DND-41 (cell line): ENCODE data around the gene CLDN19.

Experiments used
- EZH2 ChIP-seq: IDR thresholded peaks from 3 replicates; pipeline ENCODE4 v1.6.1; 2012; ENCODE audit warnings: borderline replicate concordance, low read depth, mild to moderate bottlenecking, moderate library complexity, low read length, inconsistent platforms; ENCODE audit not compliant: severe bottlenecking
- TF ChIP-seq, protein P1 (sequence below): IDR thresholded peaks from 2 replicates; pipeline ENCODE4 v1.5.1; 2012; ENCODE audit warnings: borderline replicate concordance, low read length, moderate library complexity, mild to moderate bottlenecking; ENCODE audit not compliant: poor library complexity, severe bottlenecking; ENCODE audit errors: extremely low read depth

DNA sequence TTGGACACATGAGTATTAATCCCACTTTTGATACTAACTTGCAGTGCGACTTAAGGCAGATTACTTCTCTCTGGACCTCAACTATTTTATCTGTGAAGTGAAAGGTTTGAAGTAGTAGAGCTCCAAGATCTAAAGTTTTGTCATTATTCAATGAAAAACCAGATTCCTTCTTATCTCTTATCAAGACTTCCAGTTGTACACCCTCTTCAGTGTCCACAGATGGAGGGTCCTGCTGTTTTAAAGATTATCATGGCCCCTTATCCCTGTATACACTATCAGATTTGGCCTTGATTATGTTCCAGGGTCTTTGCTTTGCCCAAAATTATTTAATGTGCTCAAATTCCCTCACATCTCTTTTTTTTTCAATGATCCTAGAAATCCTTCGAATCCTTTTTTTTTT, 28.1 kb upstream of the CLDN19 start:
- TF ChIP-seq, protein P1, sequence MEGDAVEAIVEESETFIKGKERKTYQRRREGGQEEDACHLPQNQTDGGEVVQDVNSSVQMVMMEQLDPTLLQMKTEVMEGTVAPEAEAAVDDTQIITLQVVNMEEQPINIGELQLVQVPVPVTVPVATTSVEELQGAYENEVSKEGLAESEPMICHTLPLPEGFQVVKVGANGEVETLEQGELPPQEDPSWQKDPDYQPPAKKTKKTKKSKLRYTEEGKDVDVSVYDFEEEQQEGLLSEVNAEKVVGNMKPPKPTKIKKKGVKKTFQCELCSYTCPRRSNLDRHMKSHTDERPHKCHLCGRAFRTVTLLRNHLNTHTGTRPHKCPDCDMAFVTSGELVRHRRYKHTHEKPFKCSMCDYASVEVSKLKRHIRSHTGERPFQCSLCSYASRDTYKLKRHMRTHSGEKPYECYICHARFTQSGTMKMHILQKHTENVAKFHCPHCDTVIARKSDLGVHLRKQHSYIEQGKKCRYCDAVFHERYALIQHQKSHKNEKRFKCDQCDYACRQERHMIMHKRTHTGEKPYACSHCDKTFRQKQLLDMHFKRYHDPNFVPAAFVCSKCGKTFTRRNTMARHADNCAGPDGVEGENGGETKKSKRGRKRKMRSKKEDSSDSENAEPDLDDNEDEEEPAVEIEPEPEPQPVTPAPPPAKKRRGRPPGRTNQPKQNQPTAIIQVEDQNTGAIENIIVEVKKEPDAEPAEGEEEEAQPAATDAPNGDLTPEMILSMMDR = no peak
- no peak for TF ChIP-seq EZH2
